HFFc6 (cell line): Measurements from ENCODE around the gene PTPN14. TPM values are rescaled to one million over a fixed set of nuclear protein-coding genes. Genes with fewer than 3 reads are reported as not detected.
"Not testable (repeated sequence)": the region's sequence is repeated elsewhere in the genome, so short reads cannot be mapped to it uniquely, and the experiment has no call there.

Experiments used
- DNase-seq: peaks from one replicate; pipeline ENCODE4 v3.0.0-alpha.2; 2018
- H3K27ac Mint-ChIP-seq: 2 replicates; pipeline ENCODE4 v1.8.0; 2020; ENCODE audit warnings: mild to moderate bottlenecking, mixed read lengths
- H3K27me3 Mint-ChIP-seq: 2 replicates; pipeline ENCODE4 v1.8.0; 2021; ENCODE audit warnings: mild to moderate bottlenecking, moderate library complexity, mixed read lengths; ENCODE audit not compliant: insufficient read depth
- H3K36me3 Mint-ChIP-seq: 2 replicates; pipeline ENCODE4 v1.8.0; 2021; ENCODE audit warnings: low read depth, mixed read lengths
- H3K4me1 Mint-ChIP-seq: 2 replicates; pipeline ENCODE4 v1.8.0; 2020; ENCODE audit warnings: low read depth, mixed read lengths
- H3K4me3 Mint-ChIP-seq: 2 replicates; pipeline ENCODE4 v1.8.0; 2020; ENCODE audit warnings: mild to moderate bottlenecking, moderate library complexity, mixed read lengths
- H3K9me3 Mint-ChIP-seq: 2 replicates; pipeline ENCODE4 v1.8.0; 2020; ENCODE audit warnings: mild to moderate bottlenecking, mixed read lengths
- CTCF ChIP-seq: fragments of 200-600 bp; sonication (generic); IDR thresholded peaks from 2 replicates; pipeline ENCODE4 v1.5.0; 2021; ENCODE audit warnings: antibody characterized with exemption, mild to moderate bottlenecking
- long read RNA-seq: library from polyadenylated mRNA; unstranded; transcript quantifications from one replicate; pipeline ENCODE4 v2.0.0, GENCODE V29; 2019
- total RNA-seq, 6 experiments: library from RNA; stranded (reverse); fragmentation: NEBNext Ultra II Directional; extraction: Animal tissue kit (Norgen Biotek cat#: 25700); gene quantifications; 2 replicates in 1 of 6; 3 replicates in 5 of 6; pipeline ENCODE4 v1.2.3, GENCODE V29; 2021

Gene PTPN14
- 100 to 1,000 TPM in 4 of 6 experiments, 10 to 100 TPM in 2; 93.6 to 140 (median 106) TPM for total RNA-seq
- long read RNA-seq, full-length matches to known transcripts: 1 of 52 reads
- long read RNA-seq, partial matches to known transcripts: 18 of 52 reads
- long read RNA-seq, other reads (novel, unspliced or antisense): 33 of 52 reads

DNA sequence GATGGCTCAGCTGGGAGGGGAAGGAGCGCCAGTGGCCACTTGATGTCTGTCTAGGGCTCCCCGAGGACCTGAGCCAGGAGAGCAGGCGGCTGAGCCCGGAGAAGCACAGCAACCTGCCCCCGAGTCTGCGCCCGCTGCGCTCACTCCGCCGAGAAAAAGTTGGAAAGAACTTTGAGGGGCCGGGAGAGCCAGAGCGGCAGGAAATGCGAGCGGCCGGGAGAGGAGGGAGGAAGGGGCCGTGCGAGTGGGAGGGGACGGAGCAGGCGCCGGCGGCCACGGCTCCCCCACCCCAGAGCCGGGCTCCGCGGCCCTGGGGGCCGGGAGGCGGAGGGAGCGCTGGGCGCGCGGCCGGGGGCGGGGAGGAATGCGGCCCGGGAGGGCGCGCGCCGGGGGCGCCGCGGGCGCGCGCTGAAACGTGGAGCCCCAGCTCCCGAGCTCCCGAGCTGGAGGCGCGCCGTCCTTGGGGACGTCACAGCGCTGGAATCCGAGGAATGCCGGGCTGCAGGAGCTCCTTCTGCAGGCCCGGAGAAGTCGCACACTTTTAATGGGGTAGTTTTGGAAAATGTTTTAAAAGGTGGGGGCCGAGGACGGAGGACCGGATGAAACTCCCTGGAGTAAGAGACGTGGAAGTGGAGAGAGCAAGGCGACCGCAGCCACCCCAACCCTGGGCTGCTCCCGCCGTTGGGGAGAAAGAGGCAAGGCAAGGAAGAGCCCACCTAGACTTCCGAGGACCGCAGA is at the start of gene PTPN14:
Gene PTPN14 (minus strand): TSS at position 167 of the 738 bp plus-strand sequence. CDS start 86,799 bp downstream, outside the sequence.
- Mint-ChIP-seq H3K27me3 (no peaks in the 10 kb centered on the region; the same call in 1 of the 2 replicates), H3K9me3 (no peaks in the 10 kb centered on the region), H3K36me3 (peaks cover 23% of the 10 kb centered on the region), H3K27ac (peak within 1 kb of the TSS; percentile 99), H3K4me3 (peak within 1 kb of the TSS; percentile 95), H3K4me1 (peaks cover 55% of the 10 kb centered on the region)
- TF ChIP-seq CTCF: peak; percentile 42
- peak; percentile 95 for DNase-seq

DNA sequence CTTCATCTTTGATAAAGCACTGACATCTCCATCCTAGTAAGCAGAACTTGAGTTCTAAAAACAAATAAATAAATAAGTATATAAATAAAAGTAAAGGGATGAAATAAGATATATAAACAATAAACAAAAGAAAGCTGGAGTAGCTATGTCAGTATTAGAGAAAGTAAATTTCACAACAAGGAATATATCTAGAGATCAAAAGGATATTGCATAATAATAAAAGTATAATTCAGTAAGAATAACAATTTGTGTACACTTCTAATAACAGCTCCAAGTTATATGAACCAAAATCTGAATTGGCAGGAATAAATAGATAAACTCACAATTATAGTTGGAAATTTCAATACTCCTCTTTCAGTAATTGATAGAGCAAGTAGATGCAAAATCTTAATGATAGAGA is 41.8 kb upstream of the PTPN14 start:
- H3K4me3 Mint-ChIP-seq: no peak overlapping the region
- no peaks in the 10 kb centered on the region for H3K4me1 Mint-ChIP-seq
- H3K9me3 Mint-ChIP-seq: no peaks in the 10 kb centered on the region
- H3K27ac Mint-ChIP-seq: no peak overlapping the region
- peaks cover 7% of the 10 kb centered on the region for H3K27me3 Mint-ChIP-seq
- no peaks in the 10 kb centered on the region for H3K36me3 Mint-ChIP-seq
- DNase-seq: no peak
- no peak for TF ChIP-seq CTCF

- not testable (repeated sequence) for H3K27me3 Mint-ChIP-seq, H3K27ac Mint-ChIP-seq, H3K4me1 Mint-ChIP-seq, H3K36me3 Mint-ChIP-seq, H3K9me3 Mint-ChIP-seq, DNase-seq, H3K4me3 Mint-ChIP-seq
These were observed 40.5 kb upstream of the PTPN14 start for GRCh38 chr1:214591918-214592317.

- H3K4me3 Mint-ChIP-seq: no peak overlapping the region
- H3K9me3 Mint-ChIP-seq: no peaks in the 10 kb centered on the region
- H3K27me3 Mint-ChIP-seq: peaks cover 5% of the 10 kb centered on the region
- no peaks in the 10 kb centered on the region for H3K36me3 Mint-ChIP-seq
- H3K4me1 Mint-ChIP-seq: no peaks in the 10 kb centered on the region
- TF ChIP-seq CTCF: peak; percentile 64
- no peak overlapping the region for H3K27ac Mint-ChIP-seq
- DNase-seq: no peak
These were observed 39.3 kb upstream of the PTPN14 start for GRCh38 chr1:214590696-214591095.

GRCh38 chr1:214588963-214589597 is 37.7 kb upstream of the PTPN14 start:
- Mint-ChIP-seq H3K4me3 (no peak overlapping the region), H3K27ac (no peak overlapping the region), H3K9me3 (no peaks in the 10 kb centered on the region), H3K4me1 (peaks cover 12% of the 10 kb centered on the region), H3K27me3 (peaks cover 6% of the 10 kb centered on the region), H3K36me3 (no peaks in the 10 kb centered on the region)
- no peak for DNase-seq
- TF ChIP-seq CTCF: no peak

DNA sequence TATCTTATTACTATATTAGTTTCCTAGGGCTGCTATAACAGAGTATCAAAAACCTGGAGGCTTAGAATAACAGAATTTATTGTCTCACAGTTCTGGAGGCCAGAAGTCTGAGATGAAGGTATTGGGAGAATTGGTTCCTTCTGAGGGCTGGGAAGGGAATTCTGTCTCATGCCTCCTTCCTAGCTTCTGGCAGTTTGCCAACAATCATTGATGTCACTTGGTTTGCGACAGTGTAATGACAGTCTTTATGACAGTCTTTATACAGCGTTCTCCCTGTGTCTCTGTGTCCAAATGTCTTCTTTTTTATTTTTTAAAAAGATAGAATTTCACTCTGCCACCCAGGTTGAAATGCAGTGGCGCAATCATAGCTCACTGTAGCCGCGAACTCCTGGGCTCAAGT is 35.8 kb upstream of the PTPN14 start:
- H3K36me3 Mint-ChIP-seq: no peaks in the 10 kb centered on the region
- H3K4me3 Mint-ChIP-seq: no peak overlapping the region
- peaks cover 6% of the 10 kb centered on the region for H3K27me3 Mint-ChIP-seq
- peaks cover 25% of the 10 kb centered on the region for H3K4me1 Mint-ChIP-seq
- no peak for TF ChIP-seq CTCF
- H3K27ac Mint-ChIP-seq: no peak overlapping the region
- H3K9me3 Mint-ChIP-seq: no peaks in the 10 kb centered on the region
- no peak for DNase-seq
